Measurements from ENCODE around the gene ZNF80.

GRCh38 chr3:114192136-114192535 is 45.2 kb downstream of the ZNF80 start:
- TF ChIP-seq CTCF (IDR thresholded peaks at IDR 0.05) (no peak), POLR2A (IDR thresholded peaks at IDR 0.05) (no peak)

All from adrenal gland (tissue), 5 donors.